ENCODE measurements around the gene HIVEP3.
A peak's percentile ranks its signal among the peaks of the same experiment; 100 is the strongest.

Gene HIVEP3

DNA sequence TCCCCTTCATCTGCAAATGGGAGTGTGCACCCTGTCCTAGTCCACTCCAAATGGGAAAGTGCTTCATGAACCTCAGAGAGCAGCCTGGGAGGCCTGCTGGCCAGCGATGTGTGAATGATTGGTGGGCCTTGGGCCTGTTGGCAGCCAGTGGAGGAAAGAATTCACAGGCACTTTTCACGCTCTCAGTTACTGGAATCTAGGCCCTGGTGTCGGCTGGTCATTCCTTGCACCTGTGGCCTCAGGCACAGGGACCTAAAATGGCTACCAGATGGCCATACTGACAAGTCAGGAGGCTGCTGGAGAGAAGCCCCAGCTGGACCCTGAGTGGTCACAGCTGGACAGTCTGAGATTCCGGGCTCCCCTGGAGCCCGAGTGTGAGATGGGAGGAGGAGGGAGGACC, 415.8 kb downstream of the HIVEP3 start:
- Mint-ChIP-seq H3K4me3 (no peak overlapping the region), H3K4me1 (peaks cover 65% of the 10 kb centered on the region), H3K27ac (peak overlapping the region in 2 of 3 experiments; percentile 55 to 67), H3K27me3 (ENCODE audit: low read depth) (peaks cover 12% of the 10 kb centered on the region), H3K9me3 (no peaks in the 10 kb centered on the region), H3K36me3 (ENCODE audit: low read depth) (no peaks in the 10 kb centered on the region)
- no peak for TF ChIP-seq CTCF (IDR thresholded peaks at IDR 0.05; ENCODE audit: unreplicated experiment in 3 of 3)

DNA sequence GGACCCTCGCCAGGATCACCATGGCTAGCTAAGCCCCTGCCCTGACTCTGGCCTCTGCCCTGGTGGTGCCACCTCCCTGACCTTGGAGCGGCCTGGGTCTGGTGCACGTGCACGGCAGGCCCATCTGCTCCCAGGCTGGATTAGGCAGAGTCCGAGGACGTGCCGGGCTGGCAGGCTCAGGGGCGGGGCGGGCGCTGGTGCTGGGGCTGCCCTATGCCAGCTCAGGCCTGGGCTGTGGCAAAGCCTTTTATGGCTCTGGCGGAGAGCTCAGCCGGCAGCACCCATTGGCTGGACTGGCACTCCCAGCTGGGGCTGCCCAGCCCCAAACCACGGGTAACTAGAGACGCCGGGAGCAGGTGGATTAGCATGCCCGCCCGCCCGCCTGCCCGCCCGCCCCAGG, 417.1 kb downstream of the HIVEP3 start:
- Mint-ChIP-seq H3K9me3 (no peaks in the 10 kb centered on the region), H3K27me3 (ENCODE audit: low read depth) (peaks cover 9% of the 10 kb centered on the region), H3K4me1 (peaks cover 63% of the 10 kb centered on the region), H3K36me3 (ENCODE audit: low read depth) (no peaks in the 10 kb centered on the region), H3K4me3 (no peak overlapping the region), H3K27ac (peak overlapping the region in 1 of 3 experiments; percentile 67)
- TF ChIP-seq CTCF (IDR thresholded peaks at IDR 0.05; ENCODE audit: unreplicated experiment in 3 of 3) = no peak

DNA sequence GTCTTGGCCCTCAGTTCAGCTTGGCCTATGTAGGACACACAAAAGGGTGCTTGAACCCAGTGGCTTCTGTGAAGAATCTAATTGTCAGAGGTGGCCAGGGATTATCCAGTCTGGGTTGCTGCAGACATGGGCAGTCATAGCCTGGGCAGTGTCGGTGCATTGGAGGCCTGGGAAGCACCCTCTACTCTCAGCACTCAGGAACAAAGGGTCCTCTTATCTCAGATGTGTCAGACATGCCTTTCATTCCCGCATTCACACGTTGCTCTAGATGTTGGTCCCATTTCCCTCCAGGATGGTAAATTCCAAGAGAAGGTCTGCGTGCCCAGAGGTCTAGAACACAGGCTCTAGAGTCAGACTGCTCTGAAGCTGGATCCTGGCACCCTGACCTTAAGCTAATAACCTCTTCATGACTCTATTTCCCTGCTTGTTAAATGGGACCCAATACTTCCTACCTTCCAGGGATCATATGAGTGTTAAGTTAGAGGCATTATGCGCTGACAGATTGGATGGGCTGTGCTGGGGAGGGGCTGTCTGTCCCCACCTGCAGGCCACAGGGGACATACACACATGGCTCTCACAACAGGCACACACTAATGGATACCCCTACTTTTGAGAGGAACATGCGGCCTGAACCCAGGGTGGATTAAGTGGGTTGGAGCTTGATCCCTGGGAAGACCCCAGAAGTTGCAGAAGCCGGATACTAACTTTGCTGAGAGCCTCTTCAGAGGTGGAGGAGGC, 417.8 kb downstream of the HIVEP3 start:
- Mint-ChIP-seq H3K9me3 (no peaks in the 10 kb centered on the region), H3K27me3 (ENCODE audit: low read depth) (peaks cover 9% of the 10 kb centered on the region), H3K27ac (peak overlapping the region in 1 of 3 experiments; percentile 67), H3K4me1 (peaks cover 63% of the 10 kb centered on the region), H3K4me3 (no peak overlapping the region), H3K36me3 (ENCODE audit: low read depth) (no peaks in the 10 kb centered on the region)
- TF ChIP-seq CTCF (IDR thresholded peaks at IDR 0.05; ENCODE audit: unreplicated experiment in 3 of 3) = no peak

DNA sequence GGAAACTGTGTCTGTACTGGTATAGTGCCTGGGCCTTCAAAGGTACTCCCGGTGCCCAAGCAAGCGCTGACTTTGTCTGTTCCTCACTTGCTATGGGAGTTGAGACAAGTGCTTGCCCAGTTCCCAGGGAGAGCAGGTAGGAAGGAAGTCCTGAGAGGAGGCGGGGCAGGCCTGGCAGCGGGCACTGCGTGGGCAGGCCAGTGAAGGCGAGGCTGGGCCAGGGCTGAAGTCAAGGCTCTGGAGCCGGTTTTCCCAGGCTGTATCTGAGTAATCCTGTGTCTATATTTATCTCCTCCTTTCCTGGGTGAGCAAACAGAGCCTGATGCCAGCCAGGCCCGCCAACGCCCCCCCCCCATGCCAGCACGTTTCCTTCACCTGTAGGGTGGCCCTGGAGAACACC, 418.3 kb downstream of the HIVEP3 start:
- no peak for TF ChIP-seq CTCF (IDR thresholded peaks at IDR 0.05; ENCODE audit: unreplicated experiment in 3 of 3)
- Mint-ChIP-seq H3K4me1 (peaks cover 64% of the 10 kb centered on the region), H3K27me3 (ENCODE audit: low read depth) (peaks cover 13% of the 10 kb centered on the region), H3K27ac (peak overlapping the region in 1 of 3 experiments; percentile 67), H3K4me3 (no peak overlapping the region), H3K9me3 (no peaks in the 10 kb centered on the region), H3K36me3 (ENCODE audit: low read depth) (no peaks in the 10 kb centered on the region)

DNA sequence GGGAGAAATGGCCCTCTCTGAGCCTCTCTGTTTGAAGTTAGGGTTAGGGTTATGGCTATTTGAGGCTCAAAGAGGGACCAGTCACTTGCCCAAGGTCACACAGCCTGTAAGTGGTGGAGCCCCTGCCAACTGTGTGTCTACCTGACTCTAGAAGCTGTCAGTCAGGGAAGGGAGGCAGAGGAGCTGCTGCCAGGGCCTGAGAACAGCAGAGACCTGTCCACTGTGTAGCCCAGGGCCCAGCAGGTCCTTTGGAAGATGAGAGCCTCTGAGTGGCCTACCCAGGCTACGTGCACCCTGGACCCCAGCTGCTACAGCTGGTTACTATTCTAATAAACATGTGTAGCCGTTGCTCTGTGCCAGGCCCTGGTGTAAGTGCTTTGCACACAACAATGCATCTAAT, 419.1 kb downstream of the HIVEP3 start:
- Mint-ChIP-seq H3K4me1 (peaks cover 61% of the 10 kb centered on the region), H3K36me3 (ENCODE audit: low read depth) (no peaks in the 10 kb centered on the region), H3K9me3 (no peaks in the 10 kb centered on the region), H3K4me3 (no peak overlapping the region), H3K27me3 (ENCODE audit: low read depth) (peaks cover 14% of the 10 kb centered on the region), H3K27ac (peak overlapping the region in 1 of 3 experiments; percentile 37)
- no peak for TF ChIP-seq CTCF (IDR thresholded peaks at IDR 0.05; ENCODE audit: unreplicated experiment in 3 of 3)

- Mint-ChIP-seq H3K9me3 (no peaks in the 10 kb centered on the region), H3K4me3 (no peak overlapping the region), H3K27ac (peak overlapping the region in 2 of 3 experiments; percentile 41 to 85), H3K4me1 (peaks cover 55% of the 10 kb centered on the region), H3K36me3 (ENCODE audit: low read depth) (no peaks in the 10 kb centered on the region), H3K27me3 (ENCODE audit: low read depth) (peaks cover 13% of the 10 kb centered on the region)
- TF ChIP-seq CTCF (IDR thresholded peaks at IDR 0.05; ENCODE audit: unreplicated experiment in 3 of 3) = no peak
Observed at GRCh38 chr1:41498804-41499203, 419.9 kb downstream of the HIVEP3 start.

Measured in nephron (organoid).